IMR-90 (cell line): ENCODE data around the gene PRCD. TPM values are rescaled to one million over a fixed set of nuclear protein-coding genes. Genes with fewer than 3 reads are reported as not detected.

Source experiments
- ATAC-seq: fragments of 200-7000 bp; cut with Tn5 transposase; 2 replicates; pipeline ENCODE4 v1.9.1; 2020; ENCODE audit warnings: low read depth, mild to moderate bottlenecking, moderate library complexity
- BruUV-seq: library from RNA; stranded (reverse); fragments of 400-500 nt; replicated peaks from 2 replicates; lab custom pipeline; 2021; lab: Mats Ljungman, UMichigan
- CTCF ChIA-PET: fragments of 300-600 bp; formaldehyde crosslinking; extraction: SDS; loops from one replicate; lab custom pipeline; 2021; ENCODE audit warnings: antibody characterized with exemption; lab: Yijun Ruan, JAX
- POLR2A ChIA-PET: fragments of 300-600 bp; sonication (Branson Sonifier 250); formaldehyde crosslinking; loops from one replicate; lab custom pipeline; 2022; ENCODE audit warnings: antibody characterized with exemption; ENCODE audit not compliant: unreplicated experiment; lab: Charles Lee
- DNase-seq: peaks from one replicate; pipeline ENCODE4 v3.0.0; 2013
- H2AFZ ChIP-seq: replicated peaks from 2 replicates; pipeline ENCODE3; 2013; ENCODE audit warnings: low read length, mild to moderate bottlenecking; ENCODE audit not compliant: poor library complexity
- H2AK5ac ChIP-seq: 2 replicates; pipeline ENCODE4 v1.6.1; 2013; ENCODE audit warnings: low read depth, low read length, inconsistent platforms
- H2AK9ac ChIP-seq: replicated peaks from 2 replicates; pipeline ENCODE3; 2013; ENCODE audit warnings: mild to moderate bottlenecking, low read depth, low read length, moderate library complexity; ENCODE audit not compliant: poor library complexity
- H2BK120ac ChIP-seq: 2 replicates; pipeline ENCODE4 v1.6.1; 2013; ENCODE audit warnings: low read depth, low read length, inconsistent platforms
- H2BK15ac ChIP-seq: 3 replicates; pipeline ENCODE4 v1.6.1; 2013; ENCODE audit warnings: low read depth, low read length, inconsistent platforms
- H2BK20ac ChIP-seq: 2 replicates; pipeline ENCODE4 v1.6.1; 2013; ENCODE audit warnings: low read depth, mild to moderate bottlenecking, inconsistent platforms, low read length, moderate library complexity
- H2BK5ac ChIP-seq: 2 replicates; pipeline ENCODE4 v1.6.1; 2013; ENCODE audit warnings: mild to moderate bottlenecking, low read depth, low read length, inconsistent platforms; ENCODE audit not compliant: poor library complexity, severe bottlenecking
- H3K14ac ChIP-seq: replicated peaks from 2 replicates; pipeline ENCODE4 v1.6.1; 2013; ENCODE audit warnings: low read depth, low read length, inconsistent platforms
- H3K18ac ChIP-seq: 2 replicates; pipeline ENCODE4 v1.6.1; 2013; ENCODE audit warnings: low read depth, low read length, control low read depth
- H3K23ac ChIP-seq: 2 replicates; pipeline ENCODE4 v1.6.1; 2013; ENCODE audit warnings: low read depth, low read length, inconsistent platforms
- H3K27ac ChIP-seq: 2 replicates; pipeline ENCODE4 v1.5.1; 2013; ENCODE audit warnings: mild to moderate bottlenecking, control low read depth, low read length; ENCODE audit not compliant: insufficient read depth
- H3K27me3 ChIP-seq: 2 replicates; pipeline ENCODE4 v1.6.1; 2013; ENCODE audit warnings: low read length; ENCODE audit not compliant: control insufficient read depth, insufficient read depth
- H3K36me3 ChIP-seq: 2 replicates; pipeline ENCODE4 v1.6.1; 2013; ENCODE audit warnings: low read length, mixed read lengths; ENCODE audit not compliant: control insufficient read depth, insufficient read depth
- H3K4ac ChIP-seq: 2 replicates; pipeline ENCODE4 v1.6.1; 2013; ENCODE audit warnings: low read depth, low read length, inconsistent platforms
- H3K4me1 ChIP-seq: 2 replicates; pipeline ENCODE4 v1.6.1; 2013; ENCODE audit warnings: low read length, mixed read lengths; ENCODE audit not compliant: control insufficient read depth, insufficient read depth
- H3K4me2 ChIP-seq: 2 replicates; pipeline ENCODE4 v1.6.1; 2013; ENCODE audit warnings: low read depth, mild to moderate bottlenecking, control low read depth, low read length, moderate library complexity
- H3K4me3 ChIP-seq: 2 replicates; pipeline ENCODE4 v1.5.1; 2013; ENCODE audit warnings: low read depth, mild to moderate bottlenecking, control low read depth, low read length, moderate library complexity; ENCODE audit not compliant: insufficient read depth
- H3K56ac ChIP-seq: 2 replicates; pipeline ENCODE4 v1.6.1; 2013; ENCODE audit warnings: low read length, inconsistent platforms; ENCODE audit not compliant: insufficient read depth; ENCODE audit errors: extremely low read depth
- H3K79me1 ChIP-seq, 2 experiments: 2 replicates each; pipeline ENCODE4 v1.6.1; 2013; ENCODE audit warnings: low read length in 2 of 2, inconsistent platforms in 1 of 2, low read depth in 1 of 2
- H3K9ac ChIP-seq: 2 replicates; pipeline ENCODE4 v1.6.1; 2013; ENCODE audit warnings: low read depth, low read length, control low read depth
- H3K9me1 ChIP-seq: 2 replicates; pipeline ENCODE4 v1.6.1; 2013; ENCODE audit warnings: low read length, inconsistent platforms; ENCODE audit not compliant: insufficient read depth
- H3K9me3 ChIP-seq: 2 replicates; pipeline ENCODE4 v1.6.1; 2013; ENCODE audit warnings: low read length; ENCODE audit not compliant: control insufficient read depth, insufficient read depth
- H4K20me1 ChIP-seq: 2 replicates; pipeline ENCODE4 v1.6.1; 2013; ENCODE audit warnings: low read length, inconsistent platforms; ENCODE audit not compliant: insufficient read depth
- H4K5ac ChIP-seq: 2 replicates; pipeline ENCODE4 v1.6.1; 2013; ENCODE audit warnings: mild to moderate bottlenecking, low read depth, low read length, control low read depth
- H4K8ac ChIP-seq, 2 experiments: 2 replicates each; pipeline ENCODE4 v1.6.1; 2013; ENCODE audit warnings: low read depth in 2 of 2, low read length in 2 of 2, control low read depth in 1 of 2, inconsistent platforms in 1 of 2
- H4K91ac ChIP-seq: 2 replicates; pipeline ENCODE4 v1.6.1; 2013; ENCODE audit warnings: low read depth, low read length, inconsistent platforms; ENCODE audit not compliant: insufficient read depth
- BHLHE40 ChIP-seq: fragments of 150-350 bp; IDR thresholded peaks from 2 replicates; pipeline ENCODE4 v1.6.1; 2016; ENCODE audit warnings: mild to moderate bottlenecking, low read depth, low read length
- CEBPB ChIP-seq: IDR thresholded peaks from 2 replicates; pipeline ENCODE4 v1.6.1; 2012; ENCODE audit warnings: low read depth, low read length, improper control_type of control experiment
- CHD1 ChIP-seq: IDR thresholded peaks from 2 replicates; pipeline ENCODE4 v1.6.1; 2012; ENCODE audit warnings: low read depth, low read length, improper control_type of control experiment
- FOS ChIP-seq: fragments of 150-350 bp; IDR thresholded peaks from 2 replicates; pipeline ENCODE4 v1.6.1; 2016; ENCODE audit warnings: low read depth, low read length
- MAFK ChIP-seq: IDR thresholded peaks from 2 replicates; pipeline ENCODE4 v1.6.1; 2012; ENCODE audit warnings: low read depth, low read length, improper control_type of control experiment
- MAZ ChIP-seq: IDR thresholded peaks from 2 replicates; pipeline ENCODE4 v1.6.1; 2012; ENCODE audit warnings: low read depth, mild to moderate bottlenecking, low read length, improper control_type of control experiment, moderate library complexity, borderline replicate concordance
- MXI1 ChIP-seq: IDR thresholded peaks from 2 replicates; pipeline ENCODE4 v1.6.1; 2012; ENCODE audit warnings: low read depth, mild to moderate bottlenecking, low read length, moderate library complexity, borderline replicate concordance
- NFE2L2 ChIP-seq: fragments of 150-350 bp; IDR thresholded peaks from 2 replicates; pipeline ENCODE4 v1.6.1; 2016; ENCODE audit warnings: low read depth, mild to moderate bottlenecking, low read length
- POLR2A ChIP-seq: IDR thresholded peaks from 2 replicates; pipeline ENCODE4 v1.6.1; 2012; ENCODE audit warnings: mild to moderate bottlenecking, low read depth, low read length
- RAD21 ChIP-seq: IDR thresholded peaks from 2 replicates; pipeline ENCODE4 v1.6.1; 2012; ENCODE audit warnings: low read length, improper control_type of control experiment
- RCOR1 ChIP-seq: IDR thresholded peaks from 2 replicates; pipeline ENCODE4 v1.6.1; 2012; ENCODE audit warnings: mild to moderate bottlenecking, low read length, improper control_type of control experiment; ENCODE audit not compliant: insufficient replicate concordance
- RFX5 ChIP-seq: IDR thresholded peaks from 2 replicates; pipeline ENCODE4 v1.8.0; 2012; ENCODE audit warnings: low read depth, mild to moderate bottlenecking, low read length, moderate library complexity
- SMC3 ChIP-seq: fragments of 150-350 bp; IDR thresholded peaks from 2 replicates; pipeline ENCODE4 v1.6.1; 2016; ENCODE audit warnings: low read depth, mild to moderate bottlenecking, antibody characterized with exemption, low read length, moderate library complexity
- WGBS, 2 experiments: methylation state at CpG; one replicate each; pipeline versions ENCODE4 v1.1.5 to v1.1.7; 2013; ENCODE audit warnings: missing lambda C conversion rate in 2 of 2; ENCODE audit not compliant: insufficient read length in 1 of 2; ENCODE audit errors: extremely low coverage in 2 of 2; 5-methylcytosine and 5-hydroxymethylcytosine counted together
- dilution Hi-C: fragments of 300-500 bp; cut with HindIII; formaldehyde crosslinking; loops from one replicate; pipeline ENCODE4 v1.14.3; 2018; ENCODE audit warnings: low sequenced_read_pairs; ENCODE audit not compliant: unreplicated experiment
- in situ Hi-C: fragments of 300-500 bp; cut with MboI; formaldehyde crosslinking; loops from 3 replicates; pipeline ENCODE4 v1.14.3; 2019; ENCODE audit warnings: low sequenced_read_pairs, inconsistent platforms, mixed read lengths
- intact Hi-C: fragments of 100-400 bp; cut with micrococcal nuclease; formaldehyde crosslinking; loops from 2 replicates; pipeline ENCODE4 v1.10.0; 2022
- polyA plus RNA-seq, 3 experiments: library from polyadenylated mRNA; depleted of rRNA; stranded (reverse); fragments of >200 nt; gene quantifications; 2 replicates each; pipeline ENCODE4 v1.2.3, GENCODE V29; 2012; ENCODE audit warnings: low replicate concordance in 1 of 3
- total RNA-seq: library from RNA; depleted of rRNA; stranded (reverse); fragments of >200 nt; gene quantifications from 2 replicates; pipeline ENCODE4 v1.2.3, GENCODE V29; 2012
- TF ChIP-seq, protein P1 (sequence below): conservative IDR thresholded peaks from 2 replicates; pipeline ENCODE4 v1.5.1; 2012; ENCODE audit warnings: mild to moderate bottlenecking, low read depth, low read length, improper control_type of control experiment
- TF ChIP-seq, protein P2 (sequence below): fragments of 150-350 bp; IDR thresholded peaks from 2 replicates; pipeline ENCODE4 v1.6.1; 2016; ENCODE audit warnings: low read depth, mild to moderate bottlenecking, low read length, moderate library complexity, borderline replicate concordance

The PRCD gene
- total and polyA plus RNA-seq, 2 of the 4 experiments (the other 2 are of a cell fraction) = 0.32 TPM; not detected in 1

DNA sequence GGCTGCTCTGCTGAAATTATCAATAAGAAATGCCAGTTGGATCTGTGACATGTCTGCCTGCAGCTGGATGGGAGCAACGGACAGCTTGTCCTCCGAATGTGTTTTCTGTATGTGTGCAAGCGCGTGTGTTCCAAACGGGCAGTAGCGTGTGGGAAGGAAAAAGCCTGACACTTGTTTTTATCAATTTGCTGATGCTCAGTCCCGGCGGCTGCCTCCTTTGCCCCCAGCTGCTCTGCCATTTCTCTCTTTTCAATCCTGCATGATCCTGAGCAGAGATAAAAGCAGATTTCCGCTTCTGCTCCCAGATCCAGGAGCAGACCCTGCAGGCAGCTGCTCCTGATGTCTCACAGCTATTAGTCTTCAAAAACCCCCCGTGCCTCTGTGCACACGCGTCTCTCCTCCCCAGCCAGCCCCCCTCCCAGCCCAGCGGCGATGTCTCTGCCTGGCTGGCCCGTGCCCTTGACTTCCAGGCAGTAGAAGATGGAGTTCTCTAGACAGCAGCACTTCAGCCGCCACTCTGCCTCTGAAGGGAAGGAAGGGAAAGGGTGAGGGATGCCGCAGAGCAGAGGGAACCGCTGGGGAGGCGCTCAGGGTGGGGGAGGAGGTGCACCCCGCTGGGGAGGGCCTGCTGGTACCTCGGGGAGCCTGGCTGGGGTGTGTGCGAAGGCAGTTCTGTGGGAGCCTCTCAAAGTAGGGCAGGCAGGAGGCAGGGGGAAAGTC is 4.1 kb downstream of the PRCD start:
- ChIA-PET POLR2A (interaction anchor here (1.1 kb wide), 1 partner anchor 14 kb away, joined by 3 read pairs; no protein-coding TSS in a partner anchor), CTCF (interaction anchor here (2.4 kb wide), 1 partner anchor 21 kb away, joined by 12 read pairs; no protein-coding TSS in a partner anchor)
- H3K9me1 ChIP-seq = peaks cover 22% of the 10 kb centered on the region
- no peak overlapping the region; the same call in 2 of the 3 replicates for H2BK15ac ChIP-seq
- H2AK9ac ChIP-seq = no peak overlapping the region
- peaks cover 6% of the 10 kb centered on the region; the same call in 1 of the 2 replicates for H4K20me1 ChIP-seq
- peaks cover 22% of the 10 kb centered on the region for H3K4me1 ChIP-seq
- H2AFZ ChIP-seq = no peak overlapping the region
- H3K23ac ChIP-seq = no peak overlapping the region
- H3K4me2 ChIP-seq = no peak overlapping the region
- 78% methylated on average over 4 of the region's 22 CpGs; no CpG with 5 or more reads in 1 of the 2 experiments for WGBS, 2 experiments
- H3K4me3 ChIP-seq = no peak overlapping the region
- H3K14ac ChIP-seq = no peak overlapping the region
- H3K18ac ChIP-seq = no peak overlapping the region
- no peak overlapping the region for H4K8ac ChIP-seq
- peak overlapping the region; percentile 20; the same call in 1 of the 2 replicates for H4K91ac ChIP-seq
- no peak overlapping the region for H3K56ac ChIP-seq
- no peak overlapping the region for H2BK5ac ChIP-seq
- peak overlapping the region; percentile 66 for H2AK5ac ChIP-seq
- no peak overlapping the region for H4K5ac ChIP-seq
- intact Hi-C loops = no loop called here
- no peak overlapping the region for H3K9ac ChIP-seq
- ATAC-seq (no peak), DNase-seq (no peak)
- H3K27me3 ChIP-seq = no peaks in the 10 kb centered on the region
- H2BK20ac ChIP-seq = 0 out of 2 replicates have a peak overlapping the region, but pooled peaks have one; percentile 5
- 0 out of 4 replicates have a peak, but pooled peaks cover 0 to 5% of the 10 kb centered on the region in 2 experiments for H3K79me1 ChIP-seq
- no peaks in the 10 kb centered on the region for H3K9me3 ChIP-seq
- in situ Hi-C loops = no loop called here
- no TSS peak for BruUV-seq
- dilution Hi-C loops = no loop called here
- no peak overlapping the region for H3K27ac ChIP-seq
- peak overlapping the region; percentile 24; the same call in 1 of the 2 replicates for H2BK120ac ChIP-seq
- no peaks in the 10 kb centered on the region for H3K36me3 ChIP-seq
- H3K4ac ChIP-seq = no peak overlapping the region; the same call in 1 of the 2 replicates
- TF ChIP-seq RFX5 = no peak
- TF ChIP-seq BHLHE40 = no peak
- no peak for TF ChIP-seq RAD21
- TF ChIP-seq, protein P1, sequence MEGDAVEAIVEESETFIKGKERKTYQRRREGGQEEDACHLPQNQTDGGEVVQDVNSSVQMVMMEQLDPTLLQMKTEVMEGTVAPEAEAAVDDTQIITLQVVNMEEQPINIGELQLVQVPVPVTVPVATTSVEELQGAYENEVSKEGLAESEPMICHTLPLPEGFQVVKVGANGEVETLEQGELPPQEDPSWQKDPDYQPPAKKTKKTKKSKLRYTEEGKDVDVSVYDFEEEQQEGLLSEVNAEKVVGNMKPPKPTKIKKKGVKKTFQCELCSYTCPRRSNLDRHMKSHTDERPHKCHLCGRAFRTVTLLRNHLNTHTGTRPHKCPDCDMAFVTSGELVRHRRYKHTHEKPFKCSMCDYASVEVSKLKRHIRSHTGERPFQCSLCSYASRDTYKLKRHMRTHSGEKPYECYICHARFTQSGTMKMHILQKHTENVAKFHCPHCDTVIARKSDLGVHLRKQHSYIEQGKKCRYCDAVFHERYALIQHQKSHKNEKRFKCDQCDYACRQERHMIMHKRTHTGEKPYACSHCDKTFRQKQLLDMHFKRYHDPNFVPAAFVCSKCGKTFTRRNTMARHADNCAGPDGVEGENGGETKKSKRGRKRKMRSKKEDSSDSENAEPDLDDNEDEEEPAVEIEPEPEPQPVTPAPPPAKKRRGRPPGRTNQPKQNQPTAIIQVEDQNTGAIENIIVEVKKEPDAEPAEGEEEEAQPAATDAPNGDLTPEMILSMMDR = no peak
- TF ChIP-seq, protein P2, sequence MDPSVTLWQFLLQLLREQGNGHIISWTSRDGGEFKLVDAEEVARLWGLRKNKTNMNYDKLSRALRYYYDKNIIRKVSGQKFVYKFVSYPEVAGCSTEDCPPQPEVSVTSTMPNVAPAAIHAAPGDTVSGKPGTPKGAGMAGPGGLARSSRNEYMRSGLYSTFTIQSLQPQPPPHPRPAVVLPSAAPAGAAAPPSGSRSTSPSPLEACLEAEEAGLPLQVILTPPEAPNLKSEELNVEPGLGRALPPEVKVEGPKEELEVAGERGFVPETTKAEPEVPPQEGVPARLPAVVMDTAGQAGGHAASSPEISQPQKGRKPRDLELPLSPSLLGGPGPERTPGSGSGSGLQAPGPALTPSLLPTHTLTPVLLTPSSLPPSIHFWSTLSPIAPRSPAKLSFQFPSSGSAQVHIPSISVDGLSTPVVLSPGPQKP = no peak
- no peak for TF ChIP-seq NFE2L2
- no peak for TF ChIP-seq FOS
- no peak for TF ChIP-seq CEBPB
- no peak for TF ChIP-seq POLR2A
- TF ChIP-seq MAFK = no peak
- no peak for TF ChIP-seq SMC3
- no peak for TF ChIP-seq CHD1
- no peak for TF ChIP-seq MXI1
- TF ChIP-seq MAZ = no peak
- no peak for TF ChIP-seq RCOR1
